Measurements from ENCODE around the gene AVEN.

Gene AVEN

GRCh38 chr15:33907326-33907725 is 131.7 kb downstream of the AVEN start:
- DNase-seq, result no peak

GRCh38 chr15:33903661-33904060 is 135.3 kb downstream of the AVEN start:
- DNase-seq, result no peak

DNA sequence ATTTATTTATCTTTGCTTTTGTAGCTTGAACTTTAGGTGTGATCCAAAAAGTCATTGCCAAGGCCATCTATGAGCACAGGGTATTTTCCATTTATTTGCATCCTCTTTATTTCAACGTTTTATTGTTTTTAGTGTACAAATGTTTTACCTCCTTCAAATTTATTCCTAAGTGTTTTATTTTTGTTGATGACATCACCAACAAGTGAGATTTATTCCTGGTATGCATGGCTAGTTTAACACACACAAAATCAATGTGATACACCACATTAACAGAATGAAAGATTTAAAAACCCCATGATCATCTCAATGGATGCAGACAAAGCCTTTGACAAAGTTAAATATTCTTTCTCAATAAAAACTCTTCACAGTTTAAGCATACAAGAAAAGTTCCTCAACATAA is 137.0 kb downstream of the AVEN start:
- no peak for DNase-seq

DNA sequence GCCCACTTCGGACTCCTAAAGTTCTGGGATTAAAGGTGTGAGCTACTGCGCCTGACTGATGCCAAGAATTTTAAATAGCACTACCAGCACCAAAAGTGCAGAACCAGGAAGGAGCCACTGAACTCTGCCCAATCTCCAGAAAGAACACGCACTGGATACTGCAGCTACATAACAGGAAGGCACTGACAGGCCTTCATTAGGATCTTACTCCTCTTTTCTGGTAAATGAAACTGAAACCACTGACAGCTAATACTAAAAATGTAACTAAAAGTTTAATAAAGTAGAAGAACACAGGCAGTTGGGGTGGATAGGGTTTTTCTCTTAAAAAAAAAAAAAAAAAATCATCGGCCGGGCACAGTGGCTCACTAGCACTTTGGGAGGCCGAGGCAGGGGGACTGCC is 144.8 kb downstream of the AVEN start:
- no peak for DNase-seq

- DNase-seq, result no peak
Observed at GRCh38 chr15:33888176-33888575, 150.8 kb downstream of the AVEN start.

- DNase-seq, result no peak
Observed at GRCh38 chr15:33882921-33883320, 156.1 kb downstream of the AVEN start.

DNA sequence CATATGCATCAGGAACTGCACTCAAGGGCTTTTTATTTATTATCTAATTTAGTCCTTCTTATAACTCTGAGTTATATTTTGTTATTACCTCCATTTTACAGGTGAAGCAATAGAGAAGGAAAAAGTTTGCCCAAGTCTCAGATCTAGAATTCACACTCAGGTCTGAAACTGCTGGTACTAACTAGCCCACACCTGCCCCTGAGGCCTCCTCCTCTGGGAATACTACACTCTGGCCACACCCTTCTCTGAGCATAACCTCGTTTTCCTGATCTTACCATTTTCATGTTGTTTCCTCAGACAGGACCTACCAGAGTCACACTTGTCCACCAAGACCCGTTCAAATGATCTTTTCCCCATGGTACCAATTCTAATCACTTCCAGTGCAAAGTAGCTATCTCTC is 164.8 kb downstream of the AVEN start:
- no peak for DNase-seq

- no peak for DNase-seq
Observed at GRCh38 chr15:33872416-33873106, 166.4 kb downstream of the AVEN start.

- no peak for DNase-seq
Observed at GRCh38 chr15:33871980-33872379, 167.0 kb downstream of the AVEN start.

- no peak for DNase-seq
Observed at GRCh38 chr15:33866101-33866737, 172.8 kb downstream of the AVEN start.

DNA sequence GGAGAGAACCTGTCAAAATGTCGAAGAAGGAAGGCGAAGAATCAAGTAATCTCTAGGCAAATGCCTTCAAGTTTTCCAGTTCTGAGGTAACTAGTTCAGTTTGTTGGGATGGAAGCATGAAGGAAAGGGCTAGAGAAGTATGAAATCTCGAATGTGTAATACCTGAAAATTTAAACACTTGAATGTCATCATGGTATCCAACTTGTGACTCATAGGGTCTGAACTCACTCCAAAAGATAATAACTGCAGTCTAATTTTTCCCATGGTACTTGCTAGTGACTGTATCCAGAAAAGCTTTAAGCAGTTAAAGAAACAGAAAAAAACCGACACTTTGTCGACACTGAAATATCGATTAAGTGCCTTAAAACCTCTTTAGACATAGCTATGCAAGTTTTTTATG is 173.6 kb downstream of the AVEN start:
- no peak for DNase-seq

- no peak for DNase-seq
Observed at GRCh38 chr15:33864360-33865075, 174.5 kb downstream of the AVEN start.

DNA sequence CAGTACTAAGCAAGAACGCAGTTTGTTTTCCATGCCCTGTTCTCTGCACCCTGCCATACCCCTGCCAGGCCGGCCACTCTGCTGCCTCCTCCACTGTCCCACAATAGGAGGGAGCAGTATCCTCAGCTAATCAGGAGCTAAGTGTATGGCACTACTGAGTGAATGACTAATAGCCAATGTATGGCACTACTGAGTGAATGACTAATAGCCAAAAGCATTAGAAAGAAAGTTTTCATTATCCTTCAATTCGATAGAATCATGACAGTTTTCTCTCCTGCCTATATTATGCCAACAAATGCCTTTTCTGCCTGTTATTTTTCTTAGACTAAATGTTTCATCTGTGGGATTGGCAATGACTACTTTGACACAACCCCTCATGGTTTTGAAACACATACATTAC is 178.2 kb downstream of the AVEN start:
- no peak for DNase-seq

DNA sequence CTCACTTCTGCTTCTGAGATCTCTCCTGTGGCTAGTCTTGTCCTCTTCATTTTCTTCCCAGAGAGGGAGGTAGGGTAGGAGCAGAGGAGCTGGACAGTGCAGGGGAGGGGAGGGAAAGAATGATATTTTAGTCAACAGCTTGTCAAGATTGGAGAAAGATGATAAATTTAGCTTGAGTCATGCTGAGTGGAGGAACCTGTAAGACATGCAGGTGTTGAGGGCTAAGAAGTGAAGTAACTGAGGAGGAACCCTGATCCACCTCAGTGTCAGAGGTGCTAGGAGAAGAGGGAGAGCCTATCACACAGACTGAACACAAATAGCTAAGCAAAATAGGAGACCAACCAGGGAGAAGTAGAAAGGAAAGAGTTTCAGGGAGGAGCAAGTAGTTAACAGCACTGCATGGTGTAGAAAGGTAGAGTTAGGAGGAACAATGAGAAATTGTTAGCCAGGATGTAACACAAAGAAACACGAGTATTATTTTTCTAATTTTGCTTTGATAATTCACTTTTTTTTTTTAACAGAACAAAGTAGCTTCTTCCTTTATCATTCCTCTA is 178.9 kb downstream of the AVEN start:
- no peak for DNase-seq

GRCh38 chr15:33858836-33859235 is 180.2 kb downstream of the AVEN start:
- DNase-seq, result no peak

GRCh38 chr15:33857726-33858125 is 181.3 kb downstream of the AVEN start:
- no peak for DNase-seq

DNA sequence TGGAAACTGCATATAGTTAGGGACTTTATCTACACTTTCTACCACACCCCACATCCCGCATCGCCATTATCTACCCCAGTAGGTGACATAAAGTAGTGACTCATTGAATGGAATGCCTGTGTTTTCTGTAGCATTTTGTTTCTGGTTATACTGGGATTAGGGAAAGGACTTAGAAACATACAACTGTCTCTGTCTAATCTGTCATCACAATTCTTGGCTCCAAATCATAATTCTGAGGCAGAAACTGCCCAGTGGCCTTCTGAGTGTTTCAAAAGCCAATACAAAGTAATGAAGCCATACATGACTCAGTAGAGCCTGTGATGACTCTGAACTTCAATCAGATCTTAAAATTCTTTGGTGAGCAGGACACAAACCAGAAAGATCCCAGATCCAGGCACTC is 186.4 kb downstream of the AVEN start:
- no peak for DNase-seq

- no peak for DNase-seq
Observed at GRCh38 chr15:33852094-33852493, 186.9 kb downstream of the AVEN start.

DNA sequence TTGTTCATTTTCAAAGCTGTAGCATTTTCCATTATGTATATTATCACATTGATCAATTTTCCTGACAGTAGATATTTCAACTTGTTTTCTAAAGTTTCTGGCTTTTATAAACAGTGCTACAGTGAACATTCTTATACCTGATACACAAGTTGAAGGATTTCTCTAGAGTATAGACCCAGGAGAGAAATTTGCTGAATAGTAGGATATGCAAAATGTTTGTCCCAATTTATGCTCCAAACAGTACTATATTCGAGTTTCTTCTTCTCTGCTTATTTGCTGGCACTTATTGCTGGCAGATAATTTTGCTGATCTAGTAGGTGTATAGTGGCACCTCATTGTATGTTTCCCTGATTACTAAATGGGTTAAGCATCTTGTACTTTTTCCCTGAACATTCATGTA is 187.9 kb downstream of the AVEN start:
- no peak for DNase-seq

DNA sequence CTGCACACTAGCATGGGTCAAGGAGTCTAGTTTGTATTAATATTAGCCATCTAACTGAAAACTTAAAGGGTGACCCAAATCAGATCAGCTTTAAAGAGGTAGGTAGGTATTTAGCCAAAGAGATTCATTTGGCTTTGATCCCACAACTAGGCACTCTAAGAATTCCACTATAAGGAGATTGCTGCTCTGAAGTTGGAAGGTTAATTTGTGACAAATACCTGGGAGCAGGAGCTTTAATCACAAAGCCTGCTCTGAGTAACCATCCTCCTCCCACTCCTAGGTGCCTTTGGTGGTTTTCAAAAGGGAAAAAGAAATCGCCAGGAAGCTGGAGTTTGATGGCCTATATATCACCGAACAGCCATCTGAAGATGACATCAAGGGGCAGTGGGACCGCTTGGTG is 191.0 kb downstream of the AVEN start:
- no peak for DNase-seq

DNA sequence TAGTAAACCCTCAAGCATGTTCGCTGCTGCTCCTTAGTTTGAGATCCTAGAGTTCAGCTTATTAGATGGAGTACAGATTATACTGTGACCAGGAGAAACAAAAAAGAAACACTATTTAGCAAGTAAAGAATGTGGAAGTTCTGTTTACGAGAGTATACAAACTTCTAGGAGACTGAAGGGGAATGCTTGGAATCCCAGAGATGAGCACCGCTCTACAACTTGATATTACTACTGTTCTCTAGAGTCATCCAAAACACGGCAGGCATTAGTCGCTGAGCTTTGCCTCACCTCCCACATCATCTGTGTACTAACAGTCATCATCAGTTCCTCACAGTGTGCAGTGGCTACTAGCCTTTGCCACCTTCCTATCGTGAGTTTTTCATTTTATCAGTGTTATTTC is 192.1 kb downstream of the AVEN start:
- DNase-seq, result no peak

DNA sequence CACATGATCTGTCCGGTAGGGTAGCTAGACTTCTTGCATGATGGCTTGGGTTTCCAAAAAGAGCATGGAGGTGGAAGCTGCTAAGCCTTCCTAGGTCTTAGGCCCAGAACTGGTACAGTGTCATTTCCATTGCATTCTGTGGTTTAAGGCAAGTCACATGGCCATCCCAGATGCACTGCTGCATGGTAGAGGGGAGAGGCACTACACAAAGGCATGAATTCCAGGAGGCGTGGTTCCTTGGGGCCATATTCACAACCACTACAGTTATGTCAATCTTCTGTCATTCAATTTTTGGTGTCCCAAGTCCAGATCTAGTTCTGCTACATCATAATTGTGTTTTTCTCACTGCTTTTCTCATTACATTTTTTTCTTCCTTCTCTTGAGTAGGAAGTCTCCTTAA is 192.9 kb downstream of the AVEN start:
- DNase-seq, result no peak

DNA sequence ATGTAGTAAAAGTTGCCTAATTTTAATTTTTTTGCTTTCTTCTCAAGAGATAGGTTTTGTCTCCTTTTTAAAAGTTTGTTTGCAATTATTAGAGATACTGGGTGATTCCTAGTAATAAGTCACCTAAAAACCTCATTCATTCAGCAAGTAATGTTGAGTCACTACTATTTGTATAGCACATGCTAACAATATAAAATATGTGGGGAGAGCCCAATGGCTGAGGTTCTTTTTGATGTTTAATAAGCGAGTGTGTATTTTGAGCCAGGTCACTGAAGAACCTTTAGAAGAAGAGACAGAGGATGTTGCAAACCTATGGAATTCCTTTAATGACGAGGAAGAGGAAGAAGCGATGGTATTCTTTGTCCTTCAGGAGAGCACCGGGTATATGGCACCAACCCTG is 194.4 kb downstream of the AVEN start:
- no peak for DNase-seq

DNA sequence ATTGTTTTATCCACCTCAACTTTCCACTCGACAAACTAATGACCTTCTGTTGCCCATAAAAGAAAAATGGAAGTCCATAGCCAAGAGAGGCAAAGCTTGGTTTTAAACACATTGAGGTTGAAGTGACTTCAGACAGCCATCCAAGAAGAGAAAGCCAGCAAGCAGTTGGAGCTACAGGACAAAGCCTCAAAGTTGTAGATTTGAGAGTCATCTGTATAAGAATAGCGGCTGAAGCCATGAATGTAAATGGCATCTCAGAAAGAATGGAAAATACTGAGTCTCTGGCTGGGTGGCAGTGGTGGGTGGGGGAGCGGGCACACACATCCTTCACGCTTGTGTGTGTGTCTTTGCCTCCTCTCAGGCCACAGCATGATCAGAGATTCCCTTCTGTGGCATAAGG is 194.8 kb downstream of the AVEN start:
- no peak for DNase-seq

Measured in activated T-cell treated with anti-CD3 and anti-CD28 coated beads for 4 hours (primary cell).